Astrocyte of the hippocampus (primary cell): ENCODE data around the gene BMS1.
A peak's percentile ranks its signal among the peaks of the same experiment; 100 is the strongest.
"Not testable (repeated sequence)": the region's sequence is repeated elsewhere in the genome, so short reads cannot be mapped to it uniquely, and the experiment has no call there.

Source experiments
- DNase-seq: peaks from one replicate; pipeline ENCODE4 v3.0.0; 2011; ENCODE audit warnings: low read depth, low spot score

The BMS1 gene

GRCh38 chr10:42866115-42866995, 83.8 kb downstream of the BMS1 start:
- peak; percentile 88 for DNase-seq

GRCh38 chr10:42867571-42867970, 85.0 kb downstream of the BMS1 start:
- DNase-seq = no peak

DNA sequence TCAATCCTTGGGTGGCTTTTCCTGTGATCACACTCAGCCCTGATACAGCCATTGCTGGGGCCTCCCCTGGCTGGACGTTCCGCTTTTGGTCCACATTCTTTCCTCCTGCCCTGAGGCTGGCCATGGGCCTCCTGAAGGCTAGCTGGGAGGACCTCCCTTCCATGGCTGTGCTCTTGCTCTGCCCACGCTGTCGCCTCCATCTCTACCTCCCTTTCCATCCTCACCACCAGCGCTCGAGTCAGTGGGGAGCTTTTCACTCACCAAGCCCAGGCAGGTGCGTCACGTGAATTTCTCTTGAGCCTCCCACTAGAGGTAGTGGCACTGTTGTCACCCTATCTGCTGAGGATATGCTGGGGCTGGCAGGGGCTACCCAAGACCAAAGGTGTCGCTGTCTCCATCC, 85.9 kb downstream of the BMS1 start:
- no peak for DNase-seq

DNA sequence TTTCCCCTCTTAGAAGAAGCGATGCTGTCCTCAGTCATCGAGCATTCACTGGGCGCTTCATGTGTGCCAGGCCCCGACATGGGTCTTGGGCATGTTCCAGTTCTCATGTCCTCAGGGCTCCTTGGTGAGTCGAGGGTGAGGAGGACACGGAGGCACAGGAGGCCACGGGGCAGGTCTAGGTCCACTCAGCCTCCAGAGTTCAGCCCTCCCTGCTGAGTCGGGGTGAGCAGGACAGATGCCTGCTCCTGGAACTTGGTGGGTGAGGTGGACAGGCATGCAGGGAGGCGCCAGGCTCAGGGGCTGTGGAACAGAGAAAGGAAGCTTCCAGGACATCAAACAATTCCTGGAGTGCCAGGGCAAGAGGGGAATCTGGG, 87.4 kb downstream of the BMS1 start:
- DNase-seq = no peak

- DNase-seq = not testable (repeated sequence)
Measured at GRCh38 chr10:42871138-42871641, 88.6 kb downstream of the BMS1 start.

GRCh38 chr10:42871823-42872222, 89.2 kb downstream of the BMS1 start:
- DNase-seq = no peak

- DNase-seq = no peak
Measured at GRCh38 chr10:42872865-42873435, 90.4 kb downstream of the BMS1 start.

DNA sequence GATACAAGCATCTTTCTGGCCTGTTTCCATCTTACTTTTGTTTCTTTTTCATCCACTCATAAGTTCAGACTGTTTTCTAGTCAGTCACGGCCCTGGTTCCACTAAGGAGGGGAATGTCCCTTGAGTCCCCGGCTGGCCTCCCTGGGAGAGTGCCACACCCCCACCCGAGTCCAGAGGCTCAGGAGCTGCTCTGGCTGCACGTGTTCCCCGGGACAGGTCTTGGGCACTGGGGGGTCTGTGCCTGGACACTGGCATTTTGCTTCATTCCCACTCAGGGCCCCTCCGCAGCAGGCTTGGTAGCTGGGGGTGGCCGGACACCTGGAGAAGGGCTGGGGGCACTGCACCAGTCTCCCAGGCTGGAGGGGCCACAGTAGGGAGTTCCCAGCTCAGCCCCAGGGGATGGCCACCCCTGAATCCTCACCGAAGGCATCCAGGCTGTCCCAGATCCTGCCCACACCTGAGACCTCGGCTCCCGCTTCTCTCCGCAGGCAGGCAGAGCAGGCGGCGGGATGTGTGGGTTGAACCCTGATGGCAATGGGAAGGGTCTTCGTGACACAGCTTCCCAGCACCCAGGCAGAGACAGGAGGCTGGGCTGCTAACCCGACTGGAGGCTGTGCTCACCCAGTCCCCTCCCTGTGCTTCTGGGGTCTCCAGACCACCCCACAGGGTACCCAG, 92.3 kb downstream of the BMS1 start:
- no peak for DNase-seq

DNA sequence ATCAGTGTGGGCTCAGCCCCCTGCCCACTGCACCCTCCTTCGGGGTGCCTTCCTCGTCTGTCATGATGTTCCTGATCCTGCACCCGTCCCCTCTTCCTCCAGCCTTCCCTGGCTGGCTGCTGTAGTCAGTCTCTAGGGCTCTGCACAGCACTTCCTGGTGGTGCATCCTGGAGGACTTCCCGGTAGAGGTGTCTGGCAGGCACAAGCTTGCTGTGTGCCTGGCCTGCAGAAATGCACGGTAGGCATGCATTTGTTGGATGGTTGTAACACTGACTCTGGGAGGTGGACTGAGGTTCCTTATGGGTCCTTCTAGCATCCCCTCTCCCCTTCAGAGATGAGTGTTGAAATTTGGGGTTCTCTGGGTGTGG, 92.8 kb downstream of the BMS1 start:
- DNase-seq = no peak

- DNase-seq = no peak
Measured at GRCh38 chr10:42875798-42876341, 93.3 kb downstream of the BMS1 start.

- DNase-seq = no peak
Measured at GRCh38 chr10:42876476-42876875, 93.9 kb downstream of the BMS1 start.

GRCh38 chr10:42876945-42877344, 94.3 kb downstream of the BMS1 start:
- no peak for DNase-seq

DNA sequence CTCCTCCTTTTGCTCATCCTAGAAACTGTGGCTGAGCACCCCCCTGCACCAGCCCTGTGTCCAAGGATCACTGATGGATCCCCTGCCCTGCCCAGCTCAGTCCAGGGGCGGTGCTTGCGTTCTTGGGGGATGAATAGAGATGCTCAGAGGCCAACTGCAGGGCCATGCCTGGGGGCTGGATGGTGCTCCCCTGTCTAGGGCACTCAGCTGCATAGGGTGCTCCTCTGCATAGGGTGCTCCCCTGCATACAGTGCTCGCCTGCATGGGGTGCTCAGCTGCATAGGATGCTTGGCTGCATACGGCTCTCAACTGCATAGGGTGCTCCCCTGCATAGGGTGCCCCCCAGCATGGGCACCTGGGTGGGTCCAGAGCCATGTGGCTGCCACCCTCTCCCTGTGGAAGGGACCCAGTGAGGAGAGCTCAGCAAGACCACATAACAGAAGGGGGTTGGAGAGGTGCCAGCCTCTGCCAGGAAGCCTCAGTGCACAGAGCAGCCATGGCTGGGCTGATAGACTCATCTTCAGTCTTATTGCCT, 95.0 kb downstream of the BMS1 start:
- DNase-seq = no peak

GRCh38 chr10:42878134-42878820, 95.7 kb downstream of the BMS1 start:
- DNase-seq = no peak

GRCh38 chr10:42878821-42879195, 96.2 kb downstream of the BMS1 start:
- no peak for DNase-seq

DNA sequence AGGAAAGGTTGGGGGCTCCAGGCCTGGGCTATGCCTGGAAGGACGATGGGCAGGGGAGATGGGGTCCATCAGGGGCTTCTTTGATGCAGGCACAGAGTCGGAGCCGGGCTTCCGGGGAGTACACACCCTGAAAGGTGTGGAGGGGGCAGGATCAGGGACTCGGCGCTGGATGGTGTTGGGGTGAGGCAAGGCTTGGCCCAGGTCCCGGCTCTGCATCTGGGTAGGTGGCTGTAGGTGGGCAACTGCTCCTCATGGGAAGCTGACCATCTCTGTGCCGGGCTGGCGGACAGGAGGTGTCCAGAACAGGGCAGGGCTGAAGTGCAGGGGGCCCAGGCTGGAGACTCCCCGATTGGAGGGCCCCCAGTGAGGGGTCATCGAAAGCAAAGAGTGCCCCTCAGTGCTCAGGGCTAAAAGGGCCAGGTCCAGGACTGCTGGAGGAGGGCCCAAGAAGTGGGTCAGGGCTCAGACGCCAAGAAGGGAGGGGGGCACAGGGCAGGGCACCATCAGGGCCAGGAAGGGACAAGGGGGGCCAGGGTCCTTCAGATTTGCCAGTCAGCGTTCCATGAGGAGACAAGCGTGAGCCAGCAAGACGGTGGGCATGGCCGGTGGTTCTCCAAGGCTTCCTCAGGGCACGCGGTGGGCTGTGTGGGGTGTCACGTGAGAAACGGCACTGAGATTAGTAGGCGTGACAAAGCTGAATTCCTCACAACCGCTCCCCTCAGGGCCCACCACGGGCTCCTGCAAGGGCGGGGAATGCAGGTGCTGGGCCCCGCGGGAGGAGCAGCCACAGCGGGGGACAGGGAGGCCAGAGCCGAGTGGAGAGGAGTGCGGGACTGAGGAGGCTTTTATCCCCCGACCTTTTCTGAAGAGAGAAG, 97.0 kb downstream of the BMS1 start:
- DNase-seq = no peak

GRCh38 chr10:42880255-42880620, 97.6 kb downstream of the BMS1 start:
- no peak for DNase-seq

- no peak for DNase-seq
Measured at GRCh38 chr10:42882597-42882996, 100.0 kb downstream of the BMS1 start.
